H1 (cell line): ENCODE results near the gene LRRC27. TPM values are rescaled to one million over a fixed set of nuclear protein-coding genes. Genes with fewer than 3 reads are reported as not detected.

Experiments used
- PHF8 ChIP-seq: fragments of 200-600 bp; sonication (generic); conservative IDR thresholded peaks from 2 replicates; pipeline ENCODE4 v1.7.1; 2012; ENCODE audit warnings: low read depth, mild to moderate bottlenecking, inconsistent platforms, low read length, moderate library complexity
- POLR2A ChIP-seq, 2 experiments: IDR thresholded peaks; 1 replicate in 1 of 2; 2 replicates in 1 of 2; pipeline ENCODE4 v1.6.1; 2011; ENCODE audit warnings: low read depth in 2 of 2, low read length in 2 of 2, mild to moderate bottlenecking in 2 of 2; ENCODE audit errors: control extremely low read depth in 1 of 2
- SIX5 ChIP-seq: IDR thresholded peaks from 2 replicates; pipeline ENCODE4 v1.6.1; 2011; ENCODE audit warnings: mild to moderate bottlenecking, low read depth, low read length
- TCF12 ChIP-seq: IDR thresholded peaks from 2 replicates; pipeline ENCODE4 v1.6.1; 2011; ENCODE audit warnings: low read depth, mild to moderate bottlenecking, low read length
- polyA plus RNA-seq, 7 experiments: library from polyadenylated mRNA; depleted of rRNA in 3 of 7; stranded (reverse) in 5 of 7; unstranded in 2 of 7; fragments of >200 nt in 5 of 7; fragments of 200-250 nt in 2 of 7; gene quantifications; 1 replicate in 5 of 7; 2 replicates in 1 of 7; 4 replicates in 1 of 7; pipeline versions ENCODE4 v1.2.1 to v1.2.3, GENCODE V29; 2011 to 2013; ENCODE audit warnings: missing spikeins in 2 of 7, mixed read lengths in 2 of 7
- total RNA-seq: library from RNA; stranded (reverse); fragmentation: NEBNext Ultra II Directional; extraction: Animal tissue kit (Norgen Biotek cat#: 25700); gene quantifications from 2 replicates; pipeline ENCODE4 v1.2.1, GENCODE V29; 2021

Gene LRRC27
- total and polyA plus RNA-seq, 2 of the 8 experiments (the other 6 are each of a cell fraction or from before 2014, with no cell fraction given), result 1.2 to 3.8 TPM

DNA sequence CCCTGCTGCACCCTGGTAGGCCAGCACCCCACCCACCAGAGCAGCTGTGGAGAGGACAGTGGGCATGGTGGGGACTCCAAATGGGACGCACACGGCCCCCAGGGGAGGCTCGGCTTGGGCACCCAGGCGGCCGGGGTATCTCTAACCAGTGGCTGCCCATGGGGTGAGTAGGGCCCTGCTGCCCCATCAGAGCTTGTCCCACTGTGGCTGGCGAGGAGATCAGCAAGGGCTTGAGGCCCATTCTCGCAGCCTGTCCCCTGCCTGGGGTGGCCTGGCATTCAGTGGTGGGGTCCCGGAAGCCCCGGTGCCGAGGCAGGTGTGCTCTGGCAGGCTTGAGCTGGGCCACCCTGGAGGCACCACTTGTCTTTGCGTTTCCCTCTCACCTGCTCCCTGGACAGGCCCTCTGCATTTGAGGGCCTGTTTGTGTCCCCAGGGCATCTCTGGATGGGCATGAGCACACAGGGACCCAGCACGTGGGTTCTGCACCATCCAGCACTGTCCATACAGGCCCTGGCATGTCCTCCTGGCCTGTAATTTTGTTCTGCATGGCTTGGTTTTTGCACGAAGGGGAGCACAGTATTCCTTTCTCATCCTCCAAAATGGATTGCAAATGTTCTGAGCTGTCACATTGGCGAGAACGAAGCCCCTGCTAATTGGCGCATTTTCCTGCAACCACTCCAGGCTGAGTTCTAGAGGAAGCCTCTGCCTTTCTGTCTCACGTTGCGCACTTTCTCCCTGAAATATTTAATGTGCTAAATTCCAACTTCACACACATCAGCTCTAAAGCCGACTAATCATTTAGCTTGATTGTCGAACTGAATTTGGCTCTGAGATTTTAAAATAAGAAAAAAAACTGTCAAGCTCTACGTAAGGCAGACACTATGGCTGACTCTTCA is 92.2 kb downstream of the LRRC27 start (continued):
- TF ChIP-seq PHF8 (no peak), POLR2A (IDR thresholded peaks at IDR 0.05; ENCODE audit: control extremely low read depth in 1 of 2, low read depth in 2 of 2, low read length in 2 of 2) (no peak), TCF12 (no peak), SIX5 (no peak)
- TF ChIP-seq, all 59 proteins: peak for 0
